HEK293 (cell line): ENCODE results near the gene CEP135.
"Not testable (repeated sequence)": the region's sequence is repeated elsewhere in the genome, so short reads cannot be mapped to it uniquely, and the experiment has no call there.

Experiments
- CTCF ChIA-PET: fragments of 350-600 bp; formaldehyde crosslinking; extraction: SDS; loops from one replicate; lab custom pipeline; 2021; ENCODE audit warnings: antibody characterized with exemption; lab: Yijun Ruan, JAX
- POLR2A ChIA-PET: fragments of 300-600 bp; formaldehyde crosslinking; extraction: SDS; loops from one replicate; lab custom pipeline; 2020; ENCODE audit warnings: antibody characterized with exemption, inconsistent platforms; lab: Yijun Ruan, JAX
- H3K27ac ChIP-seq: fragments of 200-500 bp; sonication (Bioruptor generic); 2 replicates; pipeline ENCODE4 v1.5.1; 2014; ENCODE audit warnings: low read depth, low read length, control low read depth, inconsistent platforms; ENCODE audit errors: extremely low read depth
- H3K36me3 ChIP-seq, 2 experiments: fragments of 200-500 bp in 1 of 2; sonication (Bioruptor generic) in 1 of 2; 1 replicate in 1 of 2; 2 replicates in 1 of 2; pipeline ENCODE4 v1.5.1; 2014 to 2017; ENCODE audit warnings: inconsistent platforms in 2 of 2, low read length in 2 of 2; ENCODE audit not compliant: control insufficient read depth in 2 of 2, insufficient read depth in 1 of 2
- H3K4me1 ChIP-seq: fragments of 200-500 bp; sonication (Bioruptor generic); 2 replicates; pipeline ENCODE4 v1.5.1; 2014; ENCODE audit warnings: mild to moderate bottlenecking, low read length, inconsistent platforms; ENCODE audit not compliant: control insufficient read depth, insufficient read depth
- H3K4me3 ChIP-seq: 2 replicates; pipeline ENCODE4 v1.5.1; 2011; ENCODE audit warnings: low read depth, mild to moderate bottlenecking, control low read depth, low read length, moderate library complexity
- H3K9me3 ChIP-seq: fragments of 200-500 bp; sonication (Bioruptor generic); 2 replicates; pipeline ENCODE4 v1.5.1; 2014; ENCODE audit warnings: low read depth, low read length, inconsistent platforms; ENCODE audit not compliant: control insufficient read depth, insufficient read depth
- GLI4 ChIP-seq: fragments of 450-650 bp; formaldehyde crosslinking; IDR thresholded peaks from 2 replicates; pipeline ENCODE4 v1.5.1; 2016; ENCODE audit warnings: missing biosample characterization, missing genetic modification characterization
- GLIS2 ChIP-seq: fragments of 450-650 bp; formaldehyde crosslinking; IDR thresholded peaks from 2 replicates; pipeline ENCODE4 v1.5.1; 2016; ENCODE audit warnings: missing biosample characterization, missing genetic modification characterization
- HOXA7 ChIP-seq: sonication (generic); formaldehyde crosslinking; IDR thresholded peaks from 2 replicates; pipeline ENCODE4 v1.8.1; 2022; ENCODE audit warnings: missing genetic modification reagents, borderline replicate concordance
- MYNN ChIP-seq: fragments of 450-650 bp; formaldehyde crosslinking; IDR thresholded peaks from 2 replicates; pipeline ENCODE4 v1.5.1; 2016; ENCODE audit warnings: missing biosample characterization, missing genetic modification characterization, borderline replicate concordance
- SETDB1 ChIP-seq: IDR thresholded peaks from one replicate; pipeline ENCODE4 v1.6.1; 2017; ENCODE audit warnings: mild to moderate bottlenecking, low read length, moderate library complexity, mixed read lengths; ENCODE audit not compliant: insufficient read length
- ZNF121 ChIP-seq: fragments of 450-650 bp; formaldehyde crosslinking; IDR thresholded peaks from 2 replicates; pipeline ENCODE4 v1.5.1; 2016; ENCODE audit warnings: missing biosample characterization, missing genetic modification characterization
- ZNF132 ChIP-seq: fragments of 450-650 bp; formaldehyde crosslinking; IDR thresholded peaks from 2 replicates; pipeline ENCODE4 v1.5.1; 2017; ENCODE audit warnings: missing biosample characterization, missing genetic modification characterization, borderline replicate concordance
- ZNF138 ChIP-seq: fragments of 450-650 bp; formaldehyde crosslinking; IDR thresholded peaks from 2 replicates; pipeline ENCODE4 v1.5.1; 2016; ENCODE audit warnings: missing biosample characterization, missing genetic modification characterization, borderline replicate concordance
- ZNF146 ChIP-seq: fragments of 450-650 bp; formaldehyde crosslinking; IDR thresholded peaks from 2 replicates; pipeline ENCODE4 v1.5.1; 2016; ENCODE audit warnings: missing biosample characterization, missing genetic modification characterization
- ZNF19 ChIP-seq: fragments of 450-650 bp; formaldehyde crosslinking; IDR thresholded peaks from 2 replicates; pipeline ENCODE4; 2016; ENCODE audit warnings: missing biosample characterization, missing genetic modification characterization, low read depth
- ZNF2 ChIP-seq: fragments of 450-650 bp; formaldehyde crosslinking; IDR thresholded peaks from 2 replicates; pipeline ENCODE4 v1.5.1; 2016; ENCODE audit warnings: missing biosample characterization, missing genetic modification characterization
- ZNF248 ChIP-seq: fragments of 450-650 bp; formaldehyde crosslinking; IDR thresholded peaks from 2 replicates; pipeline ENCODE4 v1.5.1; 2017; ENCODE audit warnings: missing biosample characterization, missing genetic modification characterization
- ZNF311 ChIP-seq: fragments of 450-650 bp; formaldehyde crosslinking; IDR thresholded peaks from 2 replicates; pipeline ENCODE4 v1.5.1; 2017; ENCODE audit warnings: missing biosample characterization, missing genetic modification characterization, borderline replicate concordance
- ZNF335 ChIP-seq: fragments of 450-650 bp; formaldehyde crosslinking; conservative IDR thresholded peaks from 2 replicates; pipeline ENCODE4 v1.5.1; 2016; ENCODE audit warnings: missing biosample characterization, missing genetic modification characterization
- ZNF416 ChIP-seq: fragments of 450-650 bp; formaldehyde crosslinking; IDR thresholded peaks from 2 replicates; pipeline ENCODE4 v1.5.1; 2016; ENCODE audit warnings: missing biosample characterization, missing genetic modification characterization
- ZNF501 ChIP-seq: fragments of 450-650 bp; formaldehyde crosslinking; IDR thresholded peaks from 2 replicates; pipeline ENCODE4 v1.5.1; 2016; ENCODE audit warnings: missing biosample characterization, missing genetic modification characterization
- ZNF530 ChIP-seq: fragments of 450-650 bp; formaldehyde crosslinking; IDR thresholded peaks from 2 replicates; pipeline ENCODE4 v1.5.1; 2016; ENCODE audit warnings: low read depth, missing biosample characterization, missing genetic modification characterization
- ZNF561 ChIP-seq: fragments of 450-650 bp; IDR thresholded peaks from 2 replicates; pipeline ENCODE4 v1.5.1; 2018; ENCODE audit warnings: missing biosample characterization, missing genetic modification characterization, borderline replicate concordance
- ZSCAN16 ChIP-seq: fragments of 450-650 bp; formaldehyde crosslinking; IDR thresholded peaks from 2 replicates; pipeline ENCODE4 v1.5.1; 2016; ENCODE audit warnings: missing biosample characterization, missing genetic modification characterization
- TF ChIP-seq, protein P1 (sequence below): fragments of 450-650 bp; formaldehyde crosslinking; IDR thresholded peaks from 2 replicates; pipeline ENCODE4 v1.5.1; 2016; ENCODE audit warnings: missing biosample characterization, missing genetic modification characterization
- TF ChIP-seq, protein P2 (sequence below): fragments of 450-650 bp; formaldehyde crosslinking; IDR thresholded peaks from 2 replicates; pipeline ENCODE4 v1.5.1; 2016; ENCODE audit warnings: missing biosample characterization, missing genetic modification characterization
- TF ChIP-seq, protein P3 (sequence below): fragments of 450-650 bp; formaldehyde crosslinking; IDR thresholded peaks from 2 replicates; pipeline ENCODE4 v1.5.0; 2017; ENCODE audit warnings: missing biosample characterization, missing genetic modification characterization, borderline replicate concordance
- TF ChIP-seq, protein P4 (sequence below): fragments of 450-650 bp; formaldehyde crosslinking; conservative IDR thresholded peaks from 2 replicates; pipeline ENCODE4 v1.5.1; 2016; ENCODE audit warnings: low read depth, missing biosample characterization, missing genetic modification characterization

Gene CEP135

DNA sequence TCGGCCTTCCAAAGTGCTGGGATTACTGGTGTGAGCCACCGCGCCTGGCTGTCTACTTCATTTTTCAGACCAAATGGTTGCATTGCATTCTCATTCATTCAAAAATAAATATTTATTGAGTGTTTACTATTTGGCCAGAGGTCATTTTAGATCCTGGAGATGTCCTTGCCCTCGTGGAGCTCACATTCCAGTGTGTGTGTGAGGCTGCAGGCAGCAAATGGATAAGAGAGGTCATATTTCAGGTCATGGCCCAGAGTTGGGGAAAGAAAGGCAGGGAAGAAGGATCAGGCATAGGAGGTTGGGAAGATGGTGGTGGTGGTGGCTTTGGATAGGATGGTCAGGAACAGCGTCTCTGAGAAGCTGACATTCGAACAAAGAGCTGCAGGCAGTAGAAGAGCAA, 119.1 kb downstream of the CEP135 start:
- POLR2A ChIA-PET, result no interaction called here
- CTCF ChIA-PET, result no interaction called here
- H3K9me3 ChIP-seq, result no peaks in the 10 kb centered on the region
- no peak overlapping the region for H3K27ac ChIP-seq
- H3K4me3 ChIP-seq, result no peak overlapping the region
- TF ChIP-seq, protein P1, sequence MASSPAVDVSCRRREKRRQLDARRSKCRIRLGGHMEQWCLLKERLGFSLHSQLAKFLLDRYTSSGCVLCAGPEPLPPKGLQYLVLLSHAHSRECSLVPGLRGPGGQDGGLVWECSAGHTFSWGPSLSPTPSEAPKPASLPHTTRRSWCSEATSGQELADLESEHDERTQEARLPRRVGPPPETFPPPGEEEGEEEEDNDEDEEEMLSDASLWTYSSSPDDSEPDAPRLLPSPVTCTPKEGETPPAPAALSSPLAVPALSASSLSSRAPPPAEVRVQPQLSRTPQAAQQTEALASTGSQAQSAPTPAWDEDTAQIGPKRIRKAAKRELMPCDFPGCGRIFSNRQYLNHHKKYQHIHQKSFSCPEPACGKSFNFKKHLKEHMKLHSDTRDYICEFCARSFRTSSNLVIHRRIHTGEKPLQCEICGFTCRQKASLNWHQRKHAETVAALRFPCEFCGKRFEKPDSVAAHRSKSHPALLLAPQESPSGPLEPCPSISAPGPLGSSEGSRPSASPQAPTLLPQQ (tag by site-specific recombination), result no peak
- TF ChIP-seq ZNF132 (tag by site-specific recombination), result no peak
- no peak for TF ChIP-seq ZNF561
- TF ChIP-seq, protein P2, sequence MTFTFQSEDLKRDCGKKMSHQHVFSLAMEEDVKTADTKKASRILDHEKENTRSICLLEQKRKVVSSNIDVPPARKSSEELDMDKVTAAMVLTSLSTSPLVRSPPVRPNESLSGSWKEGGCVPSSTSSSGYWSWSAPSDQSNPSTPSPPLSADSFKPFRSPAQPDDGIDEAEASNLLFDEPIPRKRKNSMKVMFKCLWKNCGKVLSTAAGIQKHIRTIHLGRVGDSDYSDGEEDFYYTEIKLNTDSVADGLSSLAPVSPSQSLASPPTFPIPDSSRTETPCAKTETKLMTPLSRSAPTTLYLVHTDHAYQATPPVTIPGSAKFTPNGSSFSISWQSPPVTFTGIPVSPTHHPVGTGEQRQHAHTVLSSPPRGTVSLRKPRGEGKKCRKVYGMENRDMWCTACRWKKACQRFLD, result no peak
- TF ChIP-seq HOXA7 (CRISPR knock-in tag), result no peak
- no peak for TF ChIP-seq ZSCAN16 (tag by site-specific recombination)
- TF ChIP-seq ZNF2, result no peak
- no peak for TF ChIP-seq ZNF248
- no peak for TF ChIP-seq ZNF530 (tag by site-specific recombination)
- no peak for TF ChIP-seq ZNF501 (tag by site-specific recombination)
- no peak for TF ChIP-seq ZNF121 (tag by site-specific recombination)
- no peak for TF ChIP-seq ZNF416 (tag by site-specific recombination)
- TF ChIP-seq MYNN (tag by site-specific recombination), result no peak
- TF ChIP-seq GLIS2, result no peak
- no peak for TF ChIP-seq GLI4 (tag by site-specific recombination)
- TF ChIP-seq, protein P3, sequence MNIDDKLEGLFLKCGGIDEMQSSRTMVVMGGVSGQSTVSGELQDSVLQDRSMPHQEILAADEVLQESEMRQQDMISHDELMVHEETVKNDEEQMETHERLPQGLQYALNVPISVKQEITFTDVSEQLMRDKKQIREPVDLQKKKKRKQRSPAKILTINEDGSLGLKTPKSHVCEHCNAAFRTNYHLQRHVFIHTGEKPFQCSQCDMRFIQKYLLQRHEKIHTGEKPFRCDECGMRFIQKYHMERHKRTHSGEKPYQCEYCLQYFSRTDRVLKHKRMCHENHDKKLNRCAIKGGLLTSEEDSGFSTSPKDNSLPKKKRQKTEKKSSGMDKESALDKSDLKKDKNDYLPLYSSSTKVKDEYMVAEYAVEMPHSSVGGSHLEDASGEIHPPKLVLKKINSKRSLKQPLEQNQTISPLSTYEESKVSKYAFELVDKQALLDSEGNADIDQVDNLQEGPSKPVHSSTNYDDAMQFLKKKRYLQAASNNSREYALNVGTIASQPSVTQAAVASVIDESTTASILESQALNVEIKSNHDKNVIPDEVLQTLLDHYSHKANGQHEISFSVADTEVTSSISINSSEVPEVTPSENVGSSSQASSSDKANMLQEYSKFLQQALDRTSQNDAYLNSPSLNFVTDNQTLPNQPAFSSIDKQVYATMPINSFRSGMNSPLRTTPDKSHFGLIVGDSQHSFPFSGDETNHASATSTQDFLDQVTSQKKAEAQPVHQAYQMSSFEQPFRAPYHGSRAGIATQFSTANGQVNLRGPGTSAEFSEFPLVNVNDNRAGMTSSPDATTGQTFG, result no peak
- TF ChIP-seq ZNF311 (tag by site-specific recombination), result no peak
- no peaks in the 10 kb centered on the region for H3K36me3 ChIP-seq
- H3K4me1 ChIP-seq, result no peaks in the 10 kb centered on the region

DNA sequence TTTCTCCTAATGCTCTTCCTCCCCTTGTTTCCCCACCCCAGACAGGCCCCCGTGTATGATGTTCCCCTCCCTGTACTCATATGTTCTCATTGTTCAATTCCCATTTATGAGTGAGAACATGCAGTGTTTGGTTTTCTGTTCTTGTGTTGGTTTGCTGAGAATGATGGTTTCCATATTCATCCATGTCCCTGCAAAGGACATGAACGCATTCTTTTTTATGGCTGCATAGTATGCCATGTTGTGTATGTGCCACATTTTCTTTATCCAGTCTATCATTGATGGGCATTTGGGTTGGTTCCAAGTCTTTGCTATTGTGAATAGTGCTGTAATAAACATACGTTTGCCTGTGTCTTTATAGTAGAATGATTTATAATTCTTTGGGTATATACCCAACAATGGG, 124.0 kb downstream of the CEP135 start:
- H3K9me3 ChIP-seq, H3K36me3 ChIP-seq, POLR2A ChIA-PET, H3K4me1 ChIP-seq, H3K27ac ChIP-seq, H3K4me3 ChIP-seq: not testable (repeated sequence)
- peak; percentile 57; the same call in 1 of the 2 replicates for TF ChIP-seq ZNF146 (tag by site-specific recombination)
- TF ChIP-seq, all 188 proteins: peak for 1; not testable (repeated sequence) for 187
- CTCF ChIA-PET, result not testable (repeated sequence)

DNA sequence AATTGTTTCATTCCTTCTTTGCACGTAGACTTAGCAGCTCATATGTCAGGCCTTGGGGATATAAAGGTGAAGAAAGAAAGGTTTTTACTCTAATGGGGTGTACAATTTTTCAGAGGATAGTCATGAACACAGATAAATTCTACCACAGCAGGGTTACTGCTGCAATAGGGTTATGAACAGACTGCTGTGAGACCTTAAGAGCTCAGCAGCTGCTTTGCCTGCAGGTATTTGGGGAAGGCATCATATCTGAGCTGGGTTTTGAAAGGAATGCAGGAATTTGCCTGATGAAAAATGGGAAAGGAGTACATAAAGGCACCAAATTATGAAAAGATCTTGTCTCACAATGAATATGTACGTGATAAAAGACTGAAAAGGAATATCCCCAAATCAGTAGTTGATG, 128.9 kb downstream of the CEP135 start:
- Histone ChIP-seq H3K4me3 (no peak overlapping the region), H3K4me1 (no peaks in the 10 kb centered on the region; the same call in 1 of the 2 replicates), H3K9me3 (no peaks in the 10 kb centered on the region), H3K36me3 (no peaks in the 10 kb centered on the region), H3K27ac (no peak overlapping the region)
- POLR2A ChIA-PET, result no interaction called here
- CTCF ChIA-PET, result interaction anchor here (0.7 kb wide), 1 partner anchor 17 kb away, joined by 3 read pairs; no protein-coding TSS in a partner anchor
- no peak for TF ChIP-seq ZNF138 (tag by site-specific recombination)
- no peak for TF ChIP-seq ZNF19 (tag by site-specific recombination)
- TF ChIP-seq, protein P4, sequence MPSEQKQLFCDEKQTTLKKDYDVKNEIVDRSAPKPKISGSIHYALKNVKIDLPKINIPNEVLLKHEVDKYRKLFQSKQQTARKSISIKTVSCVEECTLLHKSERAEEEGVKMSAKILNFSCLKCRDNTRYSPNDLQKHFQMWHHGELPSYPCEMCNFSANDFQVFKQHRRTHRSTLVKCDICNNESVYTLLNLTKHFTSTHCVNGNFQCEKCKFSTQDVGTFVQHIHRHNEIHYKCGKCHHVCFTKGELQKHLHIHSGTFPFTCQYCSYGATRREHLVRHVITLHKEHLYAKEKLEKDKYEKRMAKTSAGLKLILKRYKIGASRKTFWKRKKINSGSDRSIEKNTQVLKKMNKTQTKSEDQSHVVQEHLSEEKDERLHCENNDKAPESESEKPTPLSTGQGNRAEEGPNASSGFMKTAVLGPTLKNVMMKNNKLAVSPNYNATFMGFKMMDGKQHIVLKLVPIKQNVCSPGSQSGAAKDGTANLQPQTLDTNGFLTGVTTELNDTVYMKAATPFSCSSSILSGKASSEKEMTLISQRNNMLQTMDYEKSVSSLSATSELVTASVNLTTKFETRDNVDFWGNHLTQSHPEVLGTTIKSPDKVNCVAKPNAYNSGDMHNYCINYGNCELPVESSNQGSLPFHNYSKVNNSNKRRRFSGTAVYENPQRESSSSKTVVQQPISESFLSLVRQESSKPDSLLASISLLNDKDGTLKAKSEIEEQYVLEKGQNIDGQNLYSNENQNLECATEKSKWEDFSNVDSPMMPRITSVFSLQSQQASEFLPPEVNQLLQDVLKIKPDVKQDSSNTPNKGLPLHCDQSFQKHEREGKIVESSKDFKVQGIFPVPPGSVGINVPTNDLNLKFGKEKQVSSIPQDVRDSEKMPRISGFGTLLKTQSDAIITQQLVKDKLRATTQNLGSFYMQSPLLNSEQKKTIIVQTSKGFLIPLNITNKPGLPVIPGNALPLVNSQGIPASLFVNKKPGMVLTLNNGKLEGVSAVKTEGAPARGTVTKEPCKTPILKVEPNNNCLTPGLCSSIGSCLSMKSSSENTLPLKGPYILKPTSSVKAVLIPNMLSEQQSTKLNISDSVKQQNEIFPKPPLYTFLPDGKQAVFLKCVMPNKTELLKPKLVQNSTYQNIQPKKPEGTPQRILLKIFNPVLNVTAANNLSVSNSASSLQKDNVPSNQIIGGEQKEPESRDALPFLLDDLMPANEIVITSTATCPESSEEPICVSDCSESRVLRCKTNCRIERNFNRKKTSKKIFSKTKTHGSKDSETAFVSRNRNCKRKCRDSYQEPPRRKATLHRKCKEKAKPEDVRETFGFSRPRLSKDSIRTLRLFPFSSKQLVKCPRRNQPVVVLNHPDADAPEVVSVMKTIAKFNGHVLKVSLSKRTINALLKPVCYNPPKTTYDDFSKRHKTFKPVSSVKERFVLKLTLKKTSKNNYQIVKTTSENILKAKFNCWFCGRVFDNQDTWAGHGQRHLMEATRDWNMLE, result no peak
- peak; percentile 74 for TF ChIP-seq SETDB1
- no peak for TF ChIP-seq ZNF335
